ENCODE measurements around the gene CES3. TPM values are rescaled to one million over a fixed set of nuclear protein-coding genes. Genes with fewer than 3 reads are reported as not detected.
A peak's percentile ranks its signal among the peaks of the same experiment; 100 is the strongest.

Gene CES3
- total RNA-seq, 1 donor from 2014 or later: not detected

GRCh38 chr16:66927918-66928649, 33.0 kb upstream of the CES3 start:
- Histone ChIP-seq H3K27ac (peak overlapping the region; percentile 84 to 99), H3K9me3 (no peaks in the 10 kb centered on the region), H3K36me3 (peaks cover 0 to 5% of the 10 kb centered on the region in 2 donors), H3K4me1 (peaks cover 24 to 40% of the 10 kb centered on the region in 2 donors), H3K27me3 (no peaks in the 10 kb centered on the region), H3K4me3 (no peak overlapping the region)
- intact Hi-C loops (cut with DNase I): loop anchor here (5.0 to 10.0 kb wide), 3 partner anchors 46 to 1017 kb away; partner anchors contain the start of genes CMTM4, LCAT and PDP2
- DNase-seq (ENCODE audit: low spot score in 2 of 2): no peak
- TF ChIP-seq CTCF (IDR thresholded peaks at IDR 0.05): no peak

GRCh38 chr16:66928702-66929388, 32.2 kb upstream of the CES3 start:
- peak overlapping the region; percentile 27 to 28 for H3K27ac ChIP-seq
- H3K4me3 ChIP-seq: no peak overlapping the region
- H3K36me3 ChIP-seq: peaks cover 0 to 5% of the 10 kb centered on the region in 2 donors
- TF ChIP-seq CTCF (IDR thresholded peaks at IDR 0.05): peak in 2 of 3 experiments; percentile 35 to 36
- H3K9me3 ChIP-seq: no peaks in the 10 kb centered on the region
- intact Hi-C loops (cut with DNase I): loop anchor here (5.0 to 10.0 kb wide), 3 partner anchors 47 to 1016 kb away; partner anchors contain the start of genes CMTM4, LCAT and PDP2
- no peak for DNase-seq (ENCODE audit: low spot score in 2 of 2)
- H3K4me1 ChIP-seq: peaks cover 29 to 42% of the 10 kb centered on the region in 2 donors
- no peaks in the 10 kb centered on the region for H3K27me3 ChIP-seq

GRCh38 chr16:66930189-66930588, 30.9 kb upstream of the CES3 start:
- H3K4me3 ChIP-seq: no peak overlapping the region
- peaks cover 0 to 5% of the 10 kb centered on the region in 2 donors for H3K36me3 ChIP-seq
- H3K27me3 ChIP-seq: no peaks in the 10 kb centered on the region
- no peak overlapping the region for H3K27ac ChIP-seq
- intact Hi-C loops (cut with DNase I): no loop called here
- H3K4me1 ChIP-seq: peaks cover 23 to 39% of the 10 kb centered on the region in 2 donors
- DNase-seq (ENCODE audit: low spot score in 2 of 2): no peak
- no peaks in the 10 kb centered on the region for H3K9me3 ChIP-seq
- TF ChIP-seq CTCF (IDR thresholded peaks at IDR 0.05): no peak

- H3K9me3 ChIP-seq: no peaks in the 10 kb centered on the region
- H3K4me1 ChIP-seq: peaks cover 26 to 42% of the 10 kb centered on the region in 2 donors
- intact Hi-C loops (cut with DNase I): no loop called here
- peaks cover 0 to 5% of the 10 kb centered on the region in 2 donors for H3K36me3 ChIP-seq
- no peak overlapping the region for H3K27ac ChIP-seq
- DNase-seq (ENCODE audit: low spot score in 2 of 2): no peak
- H3K27me3 ChIP-seq: no peaks in the 10 kb centered on the region
- TF ChIP-seq CTCF (IDR thresholded peaks at IDR 0.05): no peak
- H3K4me3 ChIP-seq: no peak overlapping the region
Measured at GRCh38 chr16:66931665-66932064, 29.4 kb upstream of the CES3 start.

- H3K4me3 ChIP-seq: no peak overlapping the region
- H3K27me3 ChIP-seq: no peaks in the 10 kb centered on the region
- DNase-seq (ENCODE audit: low spot score in 2 of 2): no peak
- intact Hi-C loops (cut with DNase I): no loop called here
- no peak overlapping the region for H3K27ac ChIP-seq
- TF ChIP-seq CTCF (IDR thresholded peaks at IDR 0.05): no peak
- peaks cover 21 to 38% of the 10 kb centered on the region in 2 donors for H3K4me1 ChIP-seq
- peaks cover 0 to 5% of the 10 kb centered on the region in 2 donors for H3K36me3 ChIP-seq
- no peaks in the 10 kb centered on the region for H3K9me3 ChIP-seq
Measured at GRCh38 chr16:66932076-66932475, 29.0 kb upstream of the CES3 start.

Data from ascending aorta (tissue), 2 donors.